GM18909 (cell line): ENCODE data around the gene ABCC10.
"Not testable (repeated sequence)": the region's sequence is repeated elsewhere in the genome, so short reads cannot be mapped to it uniquely, and the experiment has no call there.

Experiments used
- ATAC-seq: cut with Tn5 transposase; IDR thresholded peaks from one replicate; pipeline ENCODE4 v1.9.1; 2021; ENCODE audit warnings: mild to moderate bottlenecking; ENCODE audit not compliant: unreplicated experiment, poor library complexity

The ABCC10 gene

GRCh38 chr6:43442935-43443334 is 15.6 kb downstream of the ABCC10 start:
- no peak for ATAC-seq

DNA sequence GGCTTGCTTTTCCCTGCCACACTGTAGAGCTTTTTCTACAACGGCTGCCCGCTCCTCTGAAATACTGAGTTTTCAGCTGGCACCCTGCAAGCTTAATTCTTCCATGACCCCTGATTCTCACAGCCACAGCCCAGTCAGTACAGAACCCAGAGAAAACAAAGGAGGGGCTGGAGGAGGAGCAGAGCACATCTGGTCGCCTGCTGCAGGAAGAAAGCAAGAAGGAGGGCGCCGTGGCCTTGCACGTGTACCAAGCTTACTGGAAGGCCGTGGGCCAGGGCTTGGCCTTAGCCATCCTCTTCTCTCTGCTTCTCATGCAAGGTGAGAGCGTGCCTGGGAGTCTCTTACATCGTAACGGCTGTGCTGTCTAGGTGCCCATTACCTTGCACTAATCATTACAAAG is 16.7 kb downstream of the ABCC10 start:
- no peak for ATAC-seq

GRCh38 chr6:43444582-43444981 is 17.2 kb downstream of the ABCC10 start:
- ATAC-seq, result no peak

DNA sequence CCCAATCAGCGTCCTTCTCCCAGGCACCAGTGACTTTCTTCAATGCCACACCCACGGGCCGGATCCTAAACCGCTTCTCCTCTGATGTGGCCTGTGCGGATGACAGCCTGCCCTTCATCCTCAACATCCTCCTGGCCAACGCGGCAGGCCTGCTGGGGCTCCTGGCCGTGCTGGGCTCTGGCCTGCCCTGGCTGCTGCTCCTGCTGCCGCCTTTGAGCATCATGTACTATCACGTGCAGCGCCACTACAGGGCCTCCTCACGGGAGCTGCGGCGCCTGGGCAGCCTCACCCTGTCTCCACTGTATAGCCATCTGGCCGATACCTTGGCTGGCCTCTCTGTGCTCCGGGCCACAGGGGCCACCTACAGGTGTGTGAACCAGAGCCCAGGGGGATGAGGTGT is 18.2 kb downstream of the ABCC10 start:
- no peak for ATAC-seq

- ATAC-seq, result no peak
Observed at GRCh38 chr6:43447604-43448003, 20.3 kb downstream of the ABCC10 start.

- no peak for ATAC-seq
Observed at GRCh38 chr6:43448916-43449315, 21.6 kb downstream of the ABCC10 start.

DNA sequence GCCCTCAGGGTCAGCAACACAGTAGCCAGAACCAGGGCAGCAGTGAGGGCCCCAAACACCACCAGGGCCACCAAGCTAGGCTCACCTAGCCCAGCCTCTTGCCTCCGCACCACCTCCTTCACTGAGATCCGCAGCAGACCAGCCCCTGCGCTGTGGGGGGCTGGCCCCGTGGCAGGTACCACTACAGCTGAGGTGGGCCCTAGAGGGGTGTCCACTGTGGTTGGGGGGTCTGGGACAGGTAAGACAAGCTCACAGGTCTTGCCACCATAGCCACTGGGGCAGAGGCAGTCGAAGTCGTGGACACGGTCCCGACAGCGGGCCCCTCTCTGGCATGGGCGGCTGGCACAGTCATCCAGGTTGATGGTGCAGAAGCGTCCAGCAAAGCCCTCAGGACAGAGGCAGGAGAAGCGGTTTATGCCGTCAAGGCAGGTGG is 23.4 kb downstream of the ABCC10 start:
- no peak for ATAC-seq

DNA sequence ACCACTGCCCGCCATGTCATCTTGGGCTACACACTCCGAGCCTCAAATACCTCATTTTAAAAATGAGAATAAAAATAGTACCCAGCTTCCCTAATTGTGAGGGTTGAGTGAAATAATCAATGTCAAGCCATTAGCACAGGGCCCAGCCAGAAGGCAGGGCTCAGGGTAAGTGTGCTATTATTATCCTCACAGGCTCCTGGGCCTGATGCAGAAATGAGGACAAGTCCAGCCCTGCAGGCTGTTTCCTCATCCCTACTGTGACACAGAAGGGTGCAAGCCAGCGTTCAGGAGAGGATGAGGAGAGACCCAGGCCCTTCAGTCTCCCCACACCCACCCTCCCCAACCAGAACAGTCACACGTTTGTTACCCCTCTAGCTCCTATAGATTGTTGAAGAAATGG is 24.0 kb downstream of the ABCC10 start:
- ATAC-seq, result no peak

DNA sequence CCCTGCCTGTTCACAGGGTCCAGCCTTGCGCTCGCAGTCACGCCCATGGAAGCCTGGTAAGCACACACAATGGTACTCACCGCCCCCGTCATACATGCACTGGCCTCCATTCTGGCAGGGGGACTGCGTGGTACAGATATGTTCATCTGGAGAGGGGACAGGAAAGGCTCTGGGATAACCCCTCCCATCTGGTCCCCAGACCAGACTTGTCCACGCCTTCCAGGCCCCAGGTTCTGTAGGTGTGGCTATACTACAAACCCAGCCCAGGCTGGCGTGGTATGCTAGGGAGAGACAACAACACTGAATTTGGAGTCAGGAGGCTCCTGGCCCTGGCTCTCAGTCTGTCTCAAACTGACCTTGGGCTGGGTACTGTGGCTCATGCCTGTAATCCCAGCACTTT is 24.6 kb downstream of the ABCC10 start:
- ATAC-seq, result no peak

- ATAC-seq, result no peak
Observed at GRCh38 chr6:43452896-43453295, 25.6 kb downstream of the ABCC10 start.

DNA sequence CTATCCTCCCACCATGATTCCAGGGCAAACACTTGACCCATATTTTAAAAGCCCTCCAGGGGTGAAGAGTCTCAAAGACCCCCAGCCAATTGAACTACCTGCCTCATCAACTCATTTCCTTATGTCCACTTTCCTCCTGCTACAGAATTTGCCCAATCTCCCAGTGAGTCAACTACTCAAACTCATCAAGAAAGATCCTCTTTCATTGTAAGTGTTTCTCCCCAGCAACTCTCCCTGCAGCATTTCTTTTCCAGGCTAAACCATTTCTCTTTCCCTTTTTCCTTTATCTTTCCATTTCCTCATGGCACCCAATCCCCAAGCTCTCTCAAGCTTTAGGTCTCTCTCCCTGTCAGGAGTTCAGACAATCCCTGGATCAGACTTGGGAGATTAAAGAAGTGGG is 26.5 kb downstream of the ABCC10 start:
- no peak for ATAC-seq

- ATAC-seq, result peak; percentile 62
Observed at GRCh38 chr6:43454290-43454695, 27.0 kb downstream of the ABCC10 start.

- ATAC-seq, result no peak
Observed at GRCh38 chr6:43454696-43455530, 27.6 kb downstream of the ABCC10 start.

- no peak for ATAC-seq
Observed at GRCh38 chr6:43455531-43456428, 28.4 kb downstream of the ABCC10 start, which contains the start of gene DLK2. Gene DLK2 (minus strand): TSS chr6:43455548. CDS start chr6:43454825, 723 bp downstream.

GRCh38 chr6:43457643-43458042 is 30.3 kb downstream of the ABCC10 start:
- no peak for ATAC-seq

DNA sequence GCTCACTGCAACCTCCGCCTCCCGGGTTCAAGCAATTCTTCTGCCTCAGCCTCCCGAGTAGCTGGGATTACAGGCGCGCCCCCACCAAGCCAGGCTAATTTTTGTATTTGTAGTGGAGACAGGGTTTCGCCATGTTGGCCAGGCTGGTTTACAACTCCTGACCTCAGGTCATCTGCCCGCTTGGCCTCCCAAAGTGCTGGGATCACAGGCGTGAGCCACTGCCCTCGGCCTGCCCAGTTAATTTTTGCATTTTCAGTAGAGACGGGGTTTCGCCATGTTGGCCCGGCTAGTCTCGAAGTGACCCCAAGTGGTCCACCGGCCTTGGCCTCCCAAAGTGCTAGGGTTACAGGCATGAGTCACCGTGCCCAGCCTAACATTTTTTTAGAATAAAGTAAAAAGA is 30.8 kb downstream of the ABCC10 start:
- not testable (repeated sequence) for ATAC-seq

DNA sequence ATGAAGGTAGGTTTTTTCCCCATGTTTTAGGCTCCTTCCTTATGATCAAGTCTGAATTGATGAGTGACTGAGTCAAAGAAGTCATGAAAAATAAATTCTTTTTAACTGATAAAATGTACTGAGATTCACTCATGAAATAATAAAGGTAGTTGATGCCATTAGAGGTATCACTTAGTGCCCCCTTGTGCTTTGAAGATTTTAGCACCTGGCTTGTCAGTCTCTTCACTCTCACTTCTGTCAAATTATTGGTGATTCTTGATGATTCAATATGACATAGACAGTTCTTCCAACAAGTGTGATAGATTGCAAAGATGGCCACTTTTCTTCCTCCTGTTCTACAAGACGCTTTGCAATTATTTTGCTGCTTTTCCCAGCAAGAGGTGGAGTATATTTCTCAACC is 32.2 kb downstream of the ABCC10 start:
- no peak for ATAC-seq

DNA sequence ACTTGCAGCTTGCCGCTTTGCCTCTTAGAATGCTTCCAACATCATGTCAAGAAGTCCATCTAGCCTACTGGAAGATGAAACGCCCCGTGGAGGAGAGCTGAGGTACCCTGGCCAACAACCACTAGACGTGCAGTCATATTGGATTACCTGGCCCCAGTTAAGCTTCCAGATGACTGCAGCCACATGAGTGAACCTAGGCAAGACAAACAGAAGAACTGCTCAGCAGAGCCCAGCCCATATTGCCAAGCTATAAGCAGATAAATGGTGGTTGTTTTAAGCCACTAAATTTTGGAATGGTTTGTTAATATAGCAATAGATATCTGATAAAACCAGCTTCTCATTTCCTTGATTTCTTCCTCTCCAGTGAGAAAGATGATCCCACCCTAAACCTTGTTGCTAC is 32.7 kb downstream of the ABCC10 start:
- no peak for ATAC-seq

DNA sequence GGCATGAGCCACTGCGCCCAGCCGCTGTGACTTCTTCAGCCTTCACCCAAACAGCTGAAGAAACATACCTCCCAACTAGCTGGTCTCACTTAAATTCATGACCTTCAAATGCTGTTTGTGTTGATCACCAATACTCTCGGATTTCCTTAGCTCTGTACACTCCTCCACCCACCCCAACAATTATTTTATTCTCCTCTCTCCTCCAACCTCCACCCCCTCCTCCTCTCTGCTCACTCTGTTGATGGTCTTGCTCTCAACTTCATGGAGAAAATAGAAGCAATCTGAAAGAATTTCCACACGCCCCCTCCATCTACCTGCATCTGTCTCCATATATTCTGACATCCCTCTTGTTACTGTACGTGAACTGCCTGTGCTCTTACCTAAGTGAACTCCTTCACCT is 34.6 kb downstream of the ABCC10 start:
- ATAC-seq, result no peak

GRCh38 chr6:43464337-43464736 is 37.0 kb downstream of the ABCC10 start:
- ATAC-seq, result no peak

GRCh38 chr6:43465948-43466347 is 38.6 kb downstream of the ABCC10 start:
- no peak for ATAC-seq
